Loucy (cell line): ENCODE data around the gene COPS2.

ENCODE experiments used
- H2AFZ ChIP-seq: fragments of 200-600 bp; sonication (generic); 2 replicates; pipeline ENCODE4 v1.6.0; 2016; ENCODE audit warnings: antibody characterized with exemption, mild to moderate bottlenecking, low read length, moderate library complexity
- H3F3A ChIP-seq: fragments of 200-600 bp; 2 replicates; pipeline ENCODE4 v1.6.0; 2016; ENCODE audit warnings: antibody characterized with exemption, low read depth, mild to moderate bottlenecking
- H3K27me3 ChIP-seq: fragments of 200-600 bp; sonication (generic); 2 replicates; pipeline ENCODE4 v1.6.1; 2014; ENCODE audit warnings: low read length, mild to moderate bottlenecking; ENCODE audit not compliant: insufficient read depth, poor library complexity, severe bottlenecking
- H3K36me3 ChIP-seq: fragments of 200-600 bp; sonication (generic); 2 replicates; pipeline ENCODE4 v1.6.1; 2016; ENCODE audit warnings: low read length; ENCODE audit not compliant: insufficient read depth
- H3K4me1 ChIP-seq: fragments of 200-600 bp; sonication (generic); 2 replicates; pipeline ENCODE4 v1.5.1; 2014; ENCODE audit warnings: low read length, mild to moderate bottlenecking; ENCODE audit not compliant: insufficient read depth, poor library complexity, severe bottlenecking
- H3K4me2 ChIP-seq: fragments of 200-600 bp; sonication (generic); 2 replicates; pipeline ENCODE4 v1.6.0; 2014; ENCODE audit warnings: antibody characterized with exemption, low read length, low read depth, mild to moderate bottlenecking; ENCODE audit not compliant: poor library complexity, severe bottlenecking
- H3K4me3 ChIP-seq: fragments of 200-600 bp; sonication (generic); 2 replicates; pipeline ENCODE4 v1.5.1; 2014; ENCODE audit warnings: low read length, mild to moderate bottlenecking, mixed read lengths; ENCODE audit not compliant: poor library complexity, severe bottlenecking
- H3K79me2 ChIP-seq: fragments of 200-600 bp; sonication (generic); 2 replicates; pipeline ENCODE4 v1.6.1; 2014; ENCODE audit warnings: low read length; ENCODE audit not compliant: insufficient read depth
- H3K9ac ChIP-seq: fragments of 200-600 bp; sonication (generic); 2 replicates; pipeline ENCODE4 v1.6.0; 2014; ENCODE audit warnings: mild to moderate bottlenecking, low read depth, low read length, moderate library complexity; ENCODE audit not compliant: poor library complexity, severe bottlenecking
- H3K9me2 ChIP-seq: fragments of 200-600 bp; sonication (generic); replicated peaks from 2 replicates; pipeline ENCODE4 v1.6.1; 2016; ENCODE audit warnings: low read depth, low read length, mixed read lengths
- H3K9me3 ChIP-seq: fragments of 200-600 bp; sonication (generic); 2 replicates; pipeline ENCODE4 v1.6.1; 2014; ENCODE audit warnings: mild to moderate bottlenecking, antibody characterized with exemption, low read length, low read depth; ENCODE audit not compliant: insufficient read depth
- H4K20me1 ChIP-seq: fragments of 200-600 bp; sonication (generic); 2 replicates; pipeline ENCODE4 v1.6.0; 2014; ENCODE audit warnings: antibody characterized with exemption, low read length, mild to moderate bottlenecking; ENCODE audit not compliant: insufficient read depth, poor library complexity, severe bottlenecking
- EZH2phosphoT487 ChIP-seq: fragments of 200-600 bp; IDR thresholded peaks from 2 replicates; pipeline ENCODE4 v1.6.1; 2018; ENCODE audit warnings: antibody characterized with exemption, mild to moderate bottlenecking, moderate library complexity, borderline replicate concordance
- TF ChIP-seq, protein P1 (sequence below): fragments of 200-600 bp; sonication (generic); conservative IDR thresholded peaks from 2 replicates; pipeline ENCODE4 v1.5.1; 2014; ENCODE audit warnings: mild to moderate bottlenecking, antibody characterized with exemption, low read length

Gene COPS2

DNA sequence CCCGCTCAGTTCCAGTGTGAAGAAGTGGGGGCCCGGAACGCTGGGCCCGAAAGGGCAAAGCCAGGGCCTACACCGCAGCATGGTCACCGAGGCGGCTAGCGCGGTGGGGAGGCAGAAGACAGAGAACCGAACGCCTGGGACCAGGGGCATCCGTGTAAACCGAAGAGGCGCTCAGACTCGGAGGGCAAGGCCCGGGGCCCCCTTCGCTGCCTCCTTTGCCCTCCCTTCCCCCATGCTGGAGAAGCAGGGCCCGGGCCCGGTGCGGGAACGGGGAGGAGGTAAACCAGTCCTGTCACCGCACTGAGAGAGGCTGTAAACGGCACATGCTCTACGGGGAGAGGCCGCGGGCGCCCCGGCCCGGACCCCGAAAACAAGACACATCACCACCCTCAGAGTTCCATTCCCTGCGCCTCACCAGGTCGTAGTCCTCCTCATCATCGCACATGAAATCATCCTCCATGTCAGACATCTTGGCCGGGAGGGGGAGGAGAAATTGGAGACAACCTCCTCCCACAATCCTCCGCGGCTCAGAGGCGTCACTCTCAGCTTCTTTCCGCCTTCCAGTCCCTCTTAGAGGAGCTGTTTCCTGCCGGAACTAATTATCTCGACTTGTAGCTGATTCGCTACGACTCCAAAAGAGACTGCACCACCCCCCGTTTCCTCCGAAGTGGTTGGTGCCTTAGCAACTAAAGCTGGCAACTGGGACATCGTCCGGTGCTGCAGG lies at the start of gene COPS2:
COPS2 (minus strand) TSS at position 490 of the 724 bp plus-strand sequence; CDS start at position 469, 21 bp downstream.
- peaks cover 57% of the 10 kb centered on the region for H3K79me2 ChIP-seq
- no peaks in the 10 kb centered on the region for H3K27me3 ChIP-seq

DNA sequence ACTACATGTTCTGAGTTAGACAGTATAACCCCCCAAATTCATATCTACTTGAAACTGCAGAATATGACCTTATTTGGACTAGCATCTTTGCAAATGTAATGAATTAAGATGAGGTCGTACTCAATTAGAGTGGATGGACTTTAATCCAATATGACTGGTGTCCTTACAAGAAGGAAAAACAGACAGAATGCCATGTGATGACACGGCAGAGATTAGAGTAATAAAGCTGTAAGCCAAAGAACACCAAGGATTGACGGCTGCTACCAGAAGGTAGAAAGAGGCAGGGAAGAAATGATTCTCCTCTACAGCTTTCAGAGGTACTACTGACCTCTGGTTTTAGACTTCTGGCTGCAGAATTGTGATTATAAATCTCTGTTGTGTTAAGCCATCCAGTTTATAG lies 44.9 kb upstream of the COPS2 start:
- Histone ChIP-seq H3K9me3 (no peaks in the 10 kb centered on the region), H3K4me2 (no peak overlapping the region), H3K36me3 (no peaks in the 10 kb centered on the region), H3K79me2 (0 out of 2 replicates have a peak, but pooled peaks cover 3% of the 10 kb centered on the region), H3K9me2 (no peaks in the 10 kb centered on the region), H3K27me3 (no peaks in the 10 kb centered on the region), H3K4me3 (no peak overlapping the region), H2AFZ (no peak overlapping the region), H3F3A (no peaks in the 10 kb centered on the region), H3K9ac (no peak overlapping the region), H4K20me1 (no peaks in the 10 kb centered on the region), H3K4me1 (peaks cover 11% of the 10 kb centered on the region)
- TF ChIP-seq, protein P1, sequence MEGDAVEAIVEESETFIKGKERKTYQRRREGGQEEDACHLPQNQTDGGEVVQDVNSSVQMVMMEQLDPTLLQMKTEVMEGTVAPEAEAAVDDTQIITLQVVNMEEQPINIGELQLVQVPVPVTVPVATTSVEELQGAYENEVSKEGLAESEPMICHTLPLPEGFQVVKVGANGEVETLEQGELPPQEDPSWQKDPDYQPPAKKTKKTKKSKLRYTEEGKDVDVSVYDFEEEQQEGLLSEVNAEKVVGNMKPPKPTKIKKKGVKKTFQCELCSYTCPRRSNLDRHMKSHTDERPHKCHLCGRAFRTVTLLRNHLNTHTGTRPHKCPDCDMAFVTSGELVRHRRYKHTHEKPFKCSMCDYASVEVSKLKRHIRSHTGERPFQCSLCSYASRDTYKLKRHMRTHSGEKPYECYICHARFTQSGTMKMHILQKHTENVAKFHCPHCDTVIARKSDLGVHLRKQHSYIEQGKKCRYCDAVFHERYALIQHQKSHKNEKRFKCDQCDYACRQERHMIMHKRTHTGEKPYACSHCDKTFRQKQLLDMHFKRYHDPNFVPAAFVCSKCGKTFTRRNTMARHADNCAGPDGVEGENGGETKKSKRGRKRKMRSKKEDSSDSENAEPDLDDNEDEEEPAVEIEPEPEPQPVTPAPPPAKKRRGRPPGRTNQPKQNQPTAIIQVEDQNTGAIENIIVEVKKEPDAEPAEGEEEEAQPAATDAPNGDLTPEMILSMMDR, result no peak
- no peak for TF ChIP-seq EZH2phosphoT487

More for the DNA sequence above, at the start of gene COPS2:
- no peaks in the 10 kb centered on the region for H3K36me3 ChIP-seq
- peak within 1 kb of the TSS; percentile 99 for H3K4me2 ChIP-seq
- peak within 1 kb of the TSS; percentile 85 for H3K4me3 ChIP-seq
- no peaks in the 10 kb centered on the region for H3K9me2 ChIP-seq
- H3K4me1 ChIP-seq, result peaks cover 40% of the 10 kb centered on the region
- TF ChIP-seq, protein P1, result no peak
- no peak for TF ChIP-seq EZH2phosphoT487
- peaks cover 46% of the 10 kb centered on the region for H4K20me1 ChIP-seq
- H2AFZ ChIP-seq, result peak within 1 kb of the TSS; percentile 86
- peak within 1 kb of the TSS; percentile 92 for H3K9ac ChIP-seq
- no peaks in the 10 kb centered on the region for H3K9me3 ChIP-seq
- H3F3A ChIP-seq, result no peaks in the 10 kb centered on the region

DNA sequence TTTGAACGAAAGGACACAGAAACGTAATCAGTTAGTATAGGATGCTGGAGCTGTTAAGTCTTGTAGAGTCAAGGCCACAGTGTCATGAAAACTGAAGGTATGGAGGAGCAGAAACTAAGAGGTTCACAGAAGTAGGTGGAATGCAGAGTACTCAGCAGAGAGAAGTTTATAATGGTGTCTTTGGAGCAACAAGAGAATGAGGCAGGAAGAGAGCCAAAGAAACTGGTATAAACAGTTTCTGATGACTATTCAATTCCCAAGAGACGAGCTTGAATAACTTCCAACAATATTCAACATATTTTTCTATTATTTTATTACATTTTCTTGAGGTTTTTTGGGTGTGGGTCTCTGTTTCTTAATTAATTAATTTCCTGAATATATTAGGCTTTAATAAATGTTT lies 44.3 kb upstream of the COPS2 start:
- H3K9me3 ChIP-seq, result no peaks in the 10 kb centered on the region
- H3K9ac ChIP-seq, result no peak overlapping the region
- no peaks in the 10 kb centered on the region for H3F3A ChIP-seq
- no peaks in the 10 kb centered on the region for H3K36me3 ChIP-seq
- no peak for TF ChIP-seq EZH2phosphoT487
- TF ChIP-seq, protein P1, result no peak
- H3K79me2 ChIP-seq, result 0 out of 2 replicates have a peak, but pooled peaks cover 3% of the 10 kb centered on the region
- H2AFZ ChIP-seq, result no peak overlapping the region
- no peaks in the 10 kb centered on the region for H3K27me3 ChIP-seq
- H3K9me2 ChIP-seq, result no peaks in the 10 kb centered on the region
- H4K20me1 ChIP-seq, result no peaks in the 10 kb centered on the region
- H3K4me2 ChIP-seq, result no peak overlapping the region
- H3K4me1 ChIP-seq, result peaks cover 12% of the 10 kb centered on the region
- no peak overlapping the region for H3K4me3 ChIP-seq
